Measurements from ENCODE around the gene VIL1.

- peak in 2 of 6 experiments; percentile 21 to 24 for TF ChIP-seq CTCF (IDR thresholded peaks at IDR 0.05)
- peak in 1 of 2 donors; percentile 71 for TF ChIP-seq POLR2A (IDR thresholded peaks at IDR 0.05)
Observed at GRCh38 chr2:218399391-218400166, 19.3 kb upstream of the VIL1 start, which contains the start of gene CTDSP1.

Data from adrenal gland (tissue), 5 donors.